ENCODE data around the gene ATP9A.
A peak's percentile ranks its signal among the peaks of the same experiment; 100 is the strongest.
"Not testable (repeated sequence)": the region's sequence is repeated elsewhere in the genome, so short reads cannot be mapped to it uniquely, and the experiment has no call there.

The ATP9A gene, protein sequence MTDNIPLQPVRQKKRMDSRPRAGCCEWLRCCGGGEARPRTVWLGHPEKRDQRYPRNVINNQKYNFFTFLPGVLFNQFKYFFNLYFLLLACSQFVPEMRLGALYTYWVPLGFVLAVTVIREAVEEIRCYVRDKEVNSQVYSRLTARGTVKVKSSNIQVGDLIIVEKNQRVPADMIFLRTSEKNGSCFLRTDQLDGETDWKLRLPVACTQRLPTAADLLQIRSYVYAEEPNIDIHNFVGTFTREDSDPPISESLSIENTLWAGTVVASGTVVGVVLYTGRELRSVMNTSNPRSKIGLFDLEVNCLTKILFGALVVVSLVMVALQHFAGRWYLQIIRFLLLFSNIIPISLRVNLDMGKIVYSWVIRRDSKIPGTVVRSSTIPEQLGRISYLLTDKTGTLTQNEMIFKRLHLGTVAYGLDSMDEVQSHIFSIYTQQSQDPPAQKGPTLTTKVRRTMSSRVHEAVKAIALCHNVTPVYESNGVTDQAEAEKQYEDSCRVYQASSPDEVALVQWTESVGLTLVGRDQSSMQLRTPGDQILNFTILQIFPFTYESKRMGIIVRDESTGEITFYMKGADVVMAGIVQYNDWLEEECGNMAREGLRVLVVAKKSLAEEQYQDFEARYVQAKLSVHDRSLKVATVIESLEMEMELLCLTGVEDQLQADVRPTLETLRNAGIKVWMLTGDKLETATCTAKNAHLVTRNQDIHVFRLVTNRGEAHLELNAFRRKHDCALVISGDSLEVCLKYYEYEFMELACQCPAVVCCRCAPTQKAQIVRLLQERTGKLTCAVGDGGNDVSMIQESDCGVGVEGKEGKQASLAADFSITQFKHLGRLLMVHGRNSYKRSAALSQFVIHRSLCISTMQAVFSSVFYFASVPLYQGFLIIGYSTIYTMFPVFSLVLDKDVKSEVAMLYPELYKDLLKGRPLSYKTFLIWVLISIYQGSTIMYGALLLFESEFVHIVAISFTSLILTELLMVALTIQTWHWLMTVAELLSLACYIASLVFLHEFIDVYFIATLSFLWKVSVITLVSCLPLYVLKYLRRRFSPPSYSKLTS

DNA sequence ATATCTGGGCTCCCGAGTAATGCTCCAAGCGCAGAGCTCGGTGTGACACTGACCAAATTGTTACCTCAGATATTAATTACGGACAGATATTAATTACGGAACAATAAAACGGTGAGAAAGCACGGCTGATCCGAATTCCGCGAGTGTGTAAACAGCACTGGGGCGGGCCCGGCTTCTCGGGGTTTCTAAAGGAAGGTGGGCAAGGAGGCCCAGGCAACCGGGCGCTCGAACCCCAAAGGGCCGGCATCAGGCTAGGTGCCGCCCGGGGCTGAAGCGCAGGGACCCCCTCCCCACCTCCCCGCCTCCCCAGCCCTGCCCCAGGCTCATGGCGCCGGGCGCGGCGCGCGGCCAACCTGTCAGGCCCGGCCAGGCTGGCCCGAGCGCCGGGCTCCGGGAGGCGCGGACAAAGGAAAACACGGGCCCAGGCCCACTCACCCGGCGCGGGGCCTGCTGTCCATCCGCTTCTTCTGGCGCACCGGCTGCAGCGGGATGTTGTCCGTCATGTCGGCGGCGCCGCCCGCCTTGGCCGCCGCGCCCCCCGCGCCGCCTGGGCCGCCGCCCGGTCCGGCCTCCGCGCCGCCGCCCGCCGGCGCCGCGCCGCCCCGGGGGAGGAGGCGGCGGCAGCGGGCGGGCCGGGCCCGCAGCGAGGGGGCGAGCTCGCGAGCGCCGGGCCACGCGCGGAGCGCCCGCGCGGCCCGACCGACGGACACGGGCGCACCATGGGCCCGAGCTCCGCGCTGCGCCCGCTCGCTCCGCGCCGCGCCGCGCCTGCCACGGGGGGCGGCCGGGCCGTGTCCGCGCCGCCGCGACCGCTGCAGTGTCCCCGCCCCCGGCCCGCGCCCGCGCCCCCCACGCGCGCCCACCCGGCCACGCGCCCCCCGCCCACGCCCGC, at the start of gene ATP9A:
TSS of gene ATP9A (minus strand) at position 524 of the 892 bp plus-strand sequence. CDS start at position 503, 21 bp downstream.
- no peak for DNase-seq

- DNase-seq, result not testable (repeated sequence)
Observed at GRCh38 chr20:51816856-51817255, 48.7 kb upstream of the ATP9A start.

GRCh38 chr20:51815383-51816076, 47.3 kb upstream of the ATP9A start:
- DNase-seq, result no peak

DNA sequence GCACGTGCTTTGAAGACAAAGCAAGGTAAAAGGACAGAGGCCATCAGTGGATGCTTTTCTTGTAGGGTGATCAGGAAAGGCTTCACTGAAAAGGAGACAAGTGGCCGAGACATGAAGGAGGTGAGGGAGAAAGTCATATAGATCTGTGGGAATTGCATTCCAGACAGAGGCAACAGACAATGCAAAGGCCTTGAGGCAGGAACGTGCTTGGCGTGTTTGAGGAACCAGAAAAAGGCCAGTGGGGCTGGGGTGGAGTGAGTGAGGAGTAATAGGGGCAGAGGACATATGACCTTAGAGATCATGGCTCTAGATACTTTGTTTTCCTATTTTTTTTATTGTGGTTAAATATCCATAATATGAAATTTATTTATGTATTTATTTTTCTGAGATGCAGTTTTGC, 44.7 kb upstream of the ATP9A start:
- DNase-seq, result no peak

- DNase-seq, result no peak
Observed at GRCh38 chr20:51811514-51812128, 43.4 kb upstream of the ATP9A start.

DNA sequence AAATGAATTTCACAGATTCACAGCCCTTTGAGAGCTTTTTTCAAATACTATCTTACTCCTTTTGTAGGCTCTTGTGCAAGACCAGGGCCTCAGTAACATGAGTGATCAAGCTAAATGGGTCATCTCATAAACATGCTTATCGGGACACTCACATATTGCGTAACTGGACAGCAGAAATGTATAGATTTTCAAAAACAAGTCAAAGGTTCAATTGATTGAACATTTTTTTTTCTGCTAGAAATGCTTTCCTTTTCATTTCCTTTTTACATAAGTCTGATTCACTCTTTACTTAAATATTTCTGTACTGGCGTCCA, 42.8 kb upstream of the ATP9A start:
- no peak for DNase-seq

- no peak for DNase-seq
Observed at GRCh38 chr20:51810155-51811041, 42.2 kb upstream of the ATP9A start.

- DNase-seq, result no peak
Observed at GRCh38 chr20:51807720-51808250, 39.6 kb upstream of the ATP9A start.

- no peak for DNase-seq
Observed at GRCh38 chr20:51804754-51805153, 36.6 kb upstream of the ATP9A start.

GRCh38 chr20:51803148-51803854, 35.1 kb upstream of the ATP9A start:
- no peak for DNase-seq

GRCh38 chr20:51802170-51802751, 34.1 kb upstream of the ATP9A start, which contains the start of gene SALL4:
Gene SALL4, minus strand, starts transcription at chr20:51802521. Its CDS starts 113 bp downstream, at chr20:51802408.
- DNase-seq, result peak; percentile 15

GRCh38 chr20:51801823-51802123, 33.6 kb upstream of the ATP9A start:
- DNase-seq, result no peak

DNA sequence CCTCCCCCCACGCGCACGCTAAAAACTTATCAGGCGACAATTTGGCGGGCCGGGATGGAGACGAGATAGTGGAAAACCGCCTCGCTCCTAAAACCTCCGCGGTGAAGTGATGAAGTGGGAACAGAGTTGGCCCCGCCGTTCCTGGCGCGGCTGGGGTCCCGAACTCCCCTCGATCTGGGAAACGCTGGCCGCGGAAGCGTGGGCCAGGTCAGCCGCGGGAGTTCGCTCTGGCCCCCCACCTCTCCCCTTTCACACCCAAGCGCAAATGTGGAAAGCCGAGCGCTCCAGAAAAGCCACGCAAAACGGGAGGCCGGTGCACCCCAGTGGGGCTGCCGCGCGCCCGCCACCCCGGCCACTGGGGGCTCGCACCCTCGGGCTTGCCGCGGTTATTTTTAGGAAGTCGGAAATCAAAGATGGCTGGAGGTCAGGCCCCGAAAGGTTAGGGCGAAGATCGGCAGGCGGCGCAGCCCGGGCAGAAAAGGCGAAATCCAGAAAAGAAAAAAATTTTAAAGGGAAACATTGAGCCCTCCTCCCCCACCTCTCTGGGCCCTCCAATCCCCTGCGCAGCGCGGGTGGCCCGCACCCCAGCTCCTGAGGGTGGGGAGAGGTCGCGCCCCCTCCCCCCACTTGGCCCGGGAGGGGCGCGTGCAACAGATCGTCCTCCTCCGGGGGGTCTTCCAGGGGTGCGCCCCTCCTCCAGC, 33.1 kb upstream of the ATP9A start:
- no peak for DNase-seq

GRCh38 chr20:51800872-51801121, 32.6 kb upstream of the ATP9A start:
- DNase-seq, result peak; percentile 7

DNA sequence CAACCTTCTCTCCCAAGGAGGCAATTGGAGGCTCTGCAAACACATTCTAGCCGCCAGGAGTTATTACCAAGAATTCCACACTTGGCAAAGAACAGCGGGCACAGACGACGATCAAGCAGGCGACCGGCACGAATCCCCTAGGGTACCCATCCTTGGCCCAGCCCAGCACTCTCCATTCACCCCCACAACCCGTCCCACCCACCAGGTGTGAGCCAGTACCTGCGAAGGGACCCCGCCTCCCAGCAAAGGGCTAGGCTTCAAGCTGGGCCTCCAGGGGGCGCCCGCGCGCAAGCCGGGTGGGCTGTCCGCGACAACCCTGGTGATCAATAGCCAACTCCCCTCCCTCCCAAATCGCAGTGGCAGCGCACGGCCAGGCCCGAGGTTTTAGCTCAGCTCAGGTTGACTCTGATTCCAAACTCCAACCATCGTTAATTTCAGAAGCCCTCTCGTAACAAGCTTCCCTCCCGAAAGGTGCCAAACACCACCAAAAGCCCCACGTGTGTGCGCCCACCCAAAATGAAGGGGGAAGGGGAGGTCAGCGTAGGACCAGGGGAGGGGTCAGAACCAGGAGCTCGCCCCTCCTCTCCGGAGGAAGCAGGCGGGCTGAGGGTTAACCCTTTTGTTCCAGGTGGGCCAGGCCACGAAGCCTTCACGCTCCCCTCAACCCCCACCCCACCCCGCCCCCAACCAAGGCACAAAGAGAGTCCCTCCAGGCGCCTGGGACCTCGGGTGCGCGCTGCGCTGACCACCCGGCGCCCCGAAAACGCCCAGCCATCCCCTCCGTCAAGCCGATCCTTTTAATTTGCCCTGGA, 32.1 kb upstream of the ATP9A start:
- DNase-seq, result peak; percentile 69

DNA sequence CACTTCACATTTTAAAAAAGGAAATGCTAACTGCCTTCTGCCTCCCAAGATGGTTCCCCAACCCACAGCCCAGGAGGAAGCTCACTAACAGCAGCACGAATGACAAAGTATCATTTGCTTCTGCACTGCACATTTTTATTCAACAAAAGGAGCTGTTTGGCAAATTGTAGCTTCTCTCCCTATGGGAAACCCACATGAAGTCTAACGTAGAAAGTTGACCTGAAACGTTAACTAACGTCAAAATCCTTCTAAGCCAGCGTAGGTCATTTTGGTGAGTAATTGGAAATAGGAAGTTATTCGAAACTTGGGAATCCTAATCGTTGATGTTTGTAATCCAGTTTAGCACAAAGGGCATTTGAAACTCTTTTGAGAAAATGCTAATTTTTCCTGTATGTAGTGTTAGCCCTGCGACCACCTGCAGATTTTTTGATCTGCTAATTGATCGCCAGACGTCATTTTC, 31.2 kb upstream of the ATP9A start:
- no peak for DNase-seq

DNA sequence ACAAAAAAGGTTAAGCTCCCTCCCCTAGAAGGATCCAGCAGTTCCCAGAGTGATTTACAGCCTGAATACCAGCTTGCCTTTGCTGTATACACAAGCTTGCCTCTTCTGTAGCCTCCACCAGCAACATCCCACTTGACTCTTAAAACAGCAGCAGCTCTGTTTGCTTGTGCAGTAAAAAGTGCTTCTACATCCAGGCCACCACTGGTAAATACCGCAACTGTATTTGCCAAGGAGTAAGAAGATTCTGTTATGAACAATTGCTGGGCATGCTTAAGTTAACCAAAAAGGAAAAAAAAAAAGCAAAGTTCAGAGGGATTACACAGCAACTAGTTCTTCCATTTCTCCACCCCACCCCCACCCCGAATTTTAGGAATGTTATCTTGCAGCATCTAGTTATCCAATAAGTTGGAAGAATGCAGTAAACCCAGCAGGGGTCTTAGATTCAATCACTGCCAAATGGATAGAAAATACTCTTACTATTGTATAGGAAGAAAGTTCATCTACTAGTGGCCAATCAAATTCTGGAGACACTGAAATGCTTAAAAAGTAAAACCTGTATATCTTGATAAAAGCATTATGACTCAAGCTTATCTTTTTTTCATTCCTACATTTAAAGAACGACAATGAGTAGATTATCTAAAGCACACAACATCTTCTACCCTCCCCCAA, 29.3 kb upstream of the ATP9A start:
- DNase-seq, result peak; percentile 32

Data from NCI-H510A (cell line).